Loucy (cell line): ENCODE data around the gene EVC.

ENCODE experiments used
- H2AFZ ChIP-seq: fragments of 200-600 bp; sonication (generic); 2 replicates; pipeline ENCODE4 v1.6.0; 2016; ENCODE audit warnings: antibody characterized with exemption, mild to moderate bottlenecking, low read length, moderate library complexity
- H3F3A ChIP-seq: fragments of 200-600 bp; 2 replicates; pipeline ENCODE4 v1.6.0; 2016; ENCODE audit warnings: antibody characterized with exemption, low read depth, mild to moderate bottlenecking
- H3K27me3 ChIP-seq: fragments of 200-600 bp; sonication (generic); 2 replicates; pipeline ENCODE4 v1.6.1; 2014; ENCODE audit warnings: low read length, mild to moderate bottlenecking; ENCODE audit not compliant: insufficient read depth, poor library complexity, severe bottlenecking
- H3K36me3 ChIP-seq: fragments of 200-600 bp; sonication (generic); 2 replicates; pipeline ENCODE4 v1.6.1; 2016; ENCODE audit warnings: low read length; ENCODE audit not compliant: insufficient read depth
- H3K4me1 ChIP-seq: fragments of 200-600 bp; sonication (generic); 2 replicates; pipeline ENCODE4 v1.5.1; 2014; ENCODE audit warnings: low read length, mild to moderate bottlenecking; ENCODE audit not compliant: insufficient read depth, poor library complexity, severe bottlenecking
- H3K4me2 ChIP-seq: fragments of 200-600 bp; sonication (generic); 2 replicates; pipeline ENCODE4 v1.6.0; 2014; ENCODE audit warnings: antibody characterized with exemption, low read length, low read depth, mild to moderate bottlenecking; ENCODE audit not compliant: poor library complexity, severe bottlenecking
- H3K4me3 ChIP-seq: fragments of 200-600 bp; sonication (generic); 2 replicates; pipeline ENCODE4 v1.5.1; 2014; ENCODE audit warnings: low read length, mild to moderate bottlenecking, mixed read lengths; ENCODE audit not compliant: poor library complexity, severe bottlenecking
- H3K79me2 ChIP-seq: fragments of 200-600 bp; sonication (generic); 2 replicates; pipeline ENCODE4 v1.6.1; 2014; ENCODE audit warnings: low read length; ENCODE audit not compliant: insufficient read depth
- H3K9ac ChIP-seq: fragments of 200-600 bp; sonication (generic); 2 replicates; pipeline ENCODE4 v1.6.0; 2014; ENCODE audit warnings: mild to moderate bottlenecking, low read depth, low read length, moderate library complexity; ENCODE audit not compliant: poor library complexity, severe bottlenecking
- H3K9me2 ChIP-seq: fragments of 200-600 bp; sonication (generic); replicated peaks from 2 replicates; pipeline ENCODE4 v1.6.1; 2016; ENCODE audit warnings: low read depth, low read length, mixed read lengths
- H3K9me3 ChIP-seq: fragments of 200-600 bp; sonication (generic); 2 replicates; pipeline ENCODE4 v1.6.1; 2014; ENCODE audit warnings: mild to moderate bottlenecking, antibody characterized with exemption, low read length, low read depth; ENCODE audit not compliant: insufficient read depth
- H4K20me1 ChIP-seq: fragments of 200-600 bp; sonication (generic); 2 replicates; pipeline ENCODE4 v1.6.0; 2014; ENCODE audit warnings: antibody characterized with exemption, low read length, mild to moderate bottlenecking; ENCODE audit not compliant: insufficient read depth, poor library complexity, severe bottlenecking
- CTCF ChIP-seq: fragments of 200-600 bp; sonication (generic); conservative IDR thresholded peaks from 2 replicates; pipeline ENCODE4 v1.5.1; 2014; ENCODE audit warnings: mild to moderate bottlenecking, antibody characterized with exemption, low read length
- EZH2phosphoT487 ChIP-seq: fragments of 200-600 bp; IDR thresholded peaks from 2 replicates; pipeline ENCODE4 v1.6.1; 2018; ENCODE audit warnings: antibody characterized with exemption, mild to moderate bottlenecking, moderate library complexity, borderline replicate concordance

The EVC gene

GRCh38 chr4:5815641-5816040 lies 104.6 kb downstream of the EVC start:
- Histone ChIP-seq H2AFZ (no peak overlapping the region), H3K9ac (no peak overlapping the region), H3K4me1 (no peaks in the 10 kb centered on the region), H3K27me3 (no peaks in the 10 kb centered on the region), H3K79me2 (no peaks in the 10 kb centered on the region), H3K36me3 (no peaks in the 10 kb centered on the region), H3K9me3 (no peaks in the 10 kb centered on the region), H3K4me2 (no peak overlapping the region), H3F3A (no peaks in the 10 kb centered on the region), H3K4me3 (no peak overlapping the region), H3K9me2 (no peaks in the 10 kb centered on the region), H4K20me1 (no peaks in the 10 kb centered on the region)
- TF ChIP-seq EZH2phosphoT487: no peak
- TF ChIP-seq CTCF: no peak

- Histone ChIP-seq H3K9me2 (no peaks in the 10 kb centered on the region), H3K4me3 (no peak overlapping the region), H3K79me2 (no peaks in the 10 kb centered on the region), H3K36me3 (no peaks in the 10 kb centered on the region), H3K9me3 (no peaks in the 10 kb centered on the region), H3K4me1 (no peaks in the 10 kb centered on the region), H3F3A (no peaks in the 10 kb centered on the region), H2AFZ (no peak overlapping the region), H3K27me3 (no peaks in the 10 kb centered on the region), H3K4me2 (no peak overlapping the region), H3K9ac (no peak overlapping the region), H4K20me1 (no peaks in the 10 kb centered on the region)
- no peak for TF ChIP-seq CTCF
These were observed 105.1 kb downstream of the EVC start for GRCh38 chr4:5816101-5816500.

GRCh38 chr4:5816851-5817375 lies 105.9 kb downstream of the EVC start:
- Histone ChIP-seq H2AFZ (no peak overlapping the region), H3K79me2 (no peaks in the 10 kb centered on the region), H3K9me2 (no peaks in the 10 kb centered on the region), H4K20me1 (no peaks in the 10 kb centered on the region), H3K4me1 (no peaks in the 10 kb centered on the region), H3K4me3 (no peak overlapping the region), H3F3A (no peaks in the 10 kb centered on the region), H3K4me2 (no peak overlapping the region), H3K9ac (no peak overlapping the region), H3K27me3 (no peaks in the 10 kb centered on the region), H3K9me3 (no peaks in the 10 kb centered on the region), H3K36me3 (no peaks in the 10 kb centered on the region)
- TF ChIP-seq EZH2phosphoT487: no peak
- no peak for TF ChIP-seq CTCF
